T-helper 1 cell treated with Interleukin-12 subunit alpha and Interleukin-12 subunit beta and Interleukin-4 antibody, amounts not matched to agents 30 μg/mL and 1 μg/mL, for 36 hours (primary cell): ENCODE measurements around the gene CTNNA3.

Experiments
- H3K27ac Mint-ChIP-seq: one replicate; pipeline ENCODE4 v1.8.0; 2021; ENCODE audit warnings: mild to moderate bottlenecking, mixed read lengths
- H3K27me3 Mint-ChIP-seq: one replicate; pipeline ENCODE4 v1.8.0; 2021; ENCODE audit warnings: low read depth, mixed read lengths
- H3K36me3 Mint-ChIP-seq: one replicate; pipeline ENCODE4 v1.8.0; 2021; ENCODE audit warnings: low read depth, mixed read lengths
- H3K4me1 Mint-ChIP-seq: one replicate; pipeline ENCODE4 v1.8.0; 2021; ENCODE audit warnings: low read depth, mixed read lengths
- H3K4me3 Mint-ChIP-seq: one replicate; pipeline ENCODE4 v1.8.0; 2021; ENCODE audit warnings: mild to moderate bottlenecking, moderate library complexity, mixed read lengths
- H3K9me3 Mint-ChIP-seq: one replicate; pipeline ENCODE4 v1.8.0; 2021; ENCODE audit warnings: mixed read lengths

Gene CTNNA3

GRCh38 chr10:66322777-66323176 lies 1373.2 kb downstream of the CTNNA3 start:
- H3K27ac Mint-ChIP-seq: no peak overlapping the region
- H3K9me3 Mint-ChIP-seq: no peaks in the 10 kb centered on the region
- no peak overlapping the region for H3K4me3 Mint-ChIP-seq
- no peaks in the 10 kb centered on the region for H3K27me3 Mint-ChIP-seq
- H3K4me1 Mint-ChIP-seq: no peaks in the 10 kb centered on the region
- no peaks in the 10 kb centered on the region for H3K36me3 Mint-ChIP-seq

GRCh38 chr10:66321723-66322665 lies 1374.0 kb downstream of the CTNNA3 start:
- no peak overlapping the region for H3K27ac Mint-ChIP-seq
- no peaks in the 10 kb centered on the region for H3K4me1 Mint-ChIP-seq
- H3K9me3 Mint-ChIP-seq: no peaks in the 10 kb centered on the region
- no peak overlapping the region for H3K4me3 Mint-ChIP-seq
- no peaks in the 10 kb centered on the region for H3K27me3 Mint-ChIP-seq
- no peaks in the 10 kb centered on the region for H3K36me3 Mint-ChIP-seq

- H3K27ac Mint-ChIP-seq: no peak overlapping the region
- H3K9me3 Mint-ChIP-seq: no peaks in the 10 kb centered on the region
- no peaks in the 10 kb centered on the region for H3K4me1 Mint-ChIP-seq
- H3K36me3 Mint-ChIP-seq: no peaks in the 10 kb centered on the region
- no peak overlapping the region for H3K4me3 Mint-ChIP-seq
- no peaks in the 10 kb centered on the region for H3K27me3 Mint-ChIP-seq
Measured at GRCh38 chr10:66318761-66319160, 1377.2 kb downstream of the CTNNA3 start.

- H3K4me3 Mint-ChIP-seq: no peak overlapping the region
- H3K27ac Mint-ChIP-seq: no peak overlapping the region
- H3K27me3 Mint-ChIP-seq: no peaks in the 10 kb centered on the region
Measured at GRCh38 chr10:66307826-66308225, 1388.2 kb downstream of the CTNNA3 start.

GRCh38 chr10:66301078-66301477 lies 1394.9 kb downstream of the CTNNA3 start:
- Mint-ChIP-seq H3K4me1 (no peaks in the 10 kb centered on the region), H3K36me3 (no peaks in the 10 kb centered on the region), H3K27me3 (no peaks in the 10 kb centered on the region), H3K27ac (no peak overlapping the region), H3K9me3 (no peaks in the 10 kb centered on the region), H3K4me3 (no peak overlapping the region)

More at GRCh38 chr10:66307826-66308225, 1388.2 kb downstream of the CTNNA3 start:
- H3K9me3 Mint-ChIP-seq: no peaks in the 10 kb centered on the region
- no peaks in the 10 kb centered on the region for H3K36me3 Mint-ChIP-seq
- H3K4me1 Mint-ChIP-seq: no peaks in the 10 kb centered on the region

GRCh38 chr10:66295602-66296001 lies 1400.4 kb downstream of the CTNNA3 start:
- Mint-ChIP-seq H3K36me3 (no peaks in the 10 kb centered on the region), H3K4me3 (no peak overlapping the region), H3K9me3 (no peaks in the 10 kb centered on the region), H3K27me3 (no peaks in the 10 kb centered on the region), H3K4me1 (no peaks in the 10 kb centered on the region), H3K27ac (no peak overlapping the region)

- Mint-ChIP-seq H3K9me3 (no peaks in the 10 kb centered on the region), H3K36me3 (no peaks in the 10 kb centered on the region), H3K27ac (no peak overlapping the region), H3K27me3 (no peaks in the 10 kb centered on the region), H3K4me1 (no peaks in the 10 kb centered on the region), H3K4me3 (no peak overlapping the region)
Measured at GRCh38 chr10:66294538-66294937, 1401.5 kb downstream of the CTNNA3 start.

- no peak overlapping the region for H3K27ac Mint-ChIP-seq
- no peaks in the 10 kb centered on the region for H3K36me3 Mint-ChIP-seq
- H3K4me1 Mint-ChIP-seq: no peaks in the 10 kb centered on the region
- H3K9me3 Mint-ChIP-seq: no peaks in the 10 kb centered on the region
- no peak overlapping the region for H3K4me3 Mint-ChIP-seq
- no peaks in the 10 kb centered on the region for H3K27me3 Mint-ChIP-seq
Measured at GRCh38 chr10:66292922-66293321, 1403.1 kb downstream of the CTNNA3 start.

- Mint-ChIP-seq H3K4me1 (no peaks in the 10 kb centered on the region), H3K9me3 (no peaks in the 10 kb centered on the region), H3K27ac (no peak overlapping the region), H3K27me3 (no peaks in the 10 kb centered on the region), H3K36me3 (no peaks in the 10 kb centered on the region), H3K4me3 (no peak overlapping the region)
Measured at GRCh38 chr10:66292456-66292855, 1403.5 kb downstream of the CTNNA3 start.

GRCh38 chr10:66291133-66291532 lies 1404.9 kb downstream of the CTNNA3 start:
- no peaks in the 10 kb centered on the region for H3K36me3 Mint-ChIP-seq
- H3K4me3 Mint-ChIP-seq: no peak overlapping the region
- no peaks in the 10 kb centered on the region for H3K9me3 Mint-ChIP-seq
- H3K4me1 Mint-ChIP-seq: no peaks in the 10 kb centered on the region
- H3K27ac Mint-ChIP-seq: no peak overlapping the region
- H3K27me3 Mint-ChIP-seq: no peaks in the 10 kb centered on the region

- H3K27ac Mint-ChIP-seq: no peak overlapping the region
- H3K9me3 Mint-ChIP-seq: no peaks in the 10 kb centered on the region
- no peak overlapping the region for H3K4me3 Mint-ChIP-seq
- no peaks in the 10 kb centered on the region for H3K27me3 Mint-ChIP-seq
- no peaks in the 10 kb centered on the region for H3K36me3 Mint-ChIP-seq
- no peaks in the 10 kb centered on the region for H3K4me1 Mint-ChIP-seq
Measured at GRCh38 chr10:66284621-66285020, 1411.4 kb downstream of the CTNNA3 start.

GRCh38 chr10:66283874-66284464 lies 1412.0 kb downstream of the CTNNA3 start:
- H3K36me3 Mint-ChIP-seq: no peaks in the 10 kb centered on the region
- H3K27me3 Mint-ChIP-seq: no peaks in the 10 kb centered on the region
- H3K27ac Mint-ChIP-seq: no peak overlapping the region
- H3K4me1 Mint-ChIP-seq: no peaks in the 10 kb centered on the region
- no peak overlapping the region for H3K4me3 Mint-ChIP-seq
- H3K9me3 Mint-ChIP-seq: no peaks in the 10 kb centered on the region

- Mint-ChIP-seq H3K27ac (no peak overlapping the region), H3K36me3 (no peaks in the 10 kb centered on the region), H3K4me3 (no peak overlapping the region), H3K4me1 (no peaks in the 10 kb centered on the region), H3K27me3 (no peaks in the 10 kb centered on the region), H3K9me3 (no peaks in the 10 kb centered on the region)
Measured at GRCh38 chr10:66283064-66283463, 1412.9 kb downstream of the CTNNA3 start.

GRCh38 chr10:66281327-66281726 lies 1414.7 kb downstream of the CTNNA3 start:
- Mint-ChIP-seq H3K4me1 (no peaks in the 10 kb centered on the region), H3K27ac (no peak overlapping the region), H3K9me3 (no peaks in the 10 kb centered on the region), H3K27me3 (no peaks in the 10 kb centered on the region), H3K4me3 (no peak overlapping the region), H3K36me3 (no peaks in the 10 kb centered on the region)

- no peaks in the 10 kb centered on the region for H3K9me3 Mint-ChIP-seq
- H3K36me3 Mint-ChIP-seq: no peaks in the 10 kb centered on the region
- no peaks in the 10 kb centered on the region for H3K27me3 Mint-ChIP-seq
- no peak overlapping the region for H3K27ac Mint-ChIP-seq
- no peaks in the 10 kb centered on the region for H3K4me1 Mint-ChIP-seq
- no peak overlapping the region for H3K4me3 Mint-ChIP-seq
Measured at GRCh38 chr10:66277481-66277880, 1418.5 kb downstream of the CTNNA3 start.
